Measurements from ENCODE around the gene SERAC1. TPM values are rescaled to one million over a fixed set of nuclear protein-coding genes. Genes with fewer than 3 reads are reported as not detected.

SERAC1 gene
- total RNA-seq, 1 donor from 2014 or later = 10.1 TPM

DNA sequence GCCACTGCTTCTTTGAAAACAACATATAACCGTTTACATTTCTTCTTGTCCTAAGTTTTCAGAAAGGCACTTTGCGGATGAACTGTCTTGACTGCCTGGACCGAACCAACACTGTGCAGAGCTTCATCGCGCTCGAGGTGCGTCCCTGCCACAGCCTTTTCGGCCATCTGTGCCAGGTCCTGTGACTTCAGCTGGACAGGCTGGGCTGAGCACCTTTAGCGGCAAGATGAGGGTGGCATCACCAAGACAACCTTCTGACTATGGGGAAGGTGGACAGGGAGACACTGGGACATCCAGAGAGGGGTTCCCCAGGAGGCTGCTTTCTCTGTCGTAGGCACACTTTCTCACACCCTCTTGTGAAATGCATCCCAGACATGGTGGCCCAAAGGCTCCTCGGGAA lies 104.3 kb downstream of the SERAC1 start:
- H3K36me3 ChIP-seq = peaks cover 0 to 11% of the 10 kb centered on the region in 2 donors
- TF ChIP-seq POLR2AphosphoS5 (IDR thresholded peaks at IDR 0.05; ENCODE audit: insufficient read depth in 1 of 2, low read depth in 1 of 2) (no peak), POLR2A (IDR thresholded peaks at IDR 0.05) (no peak)
- TF ChIP-seq, protein P1, sequence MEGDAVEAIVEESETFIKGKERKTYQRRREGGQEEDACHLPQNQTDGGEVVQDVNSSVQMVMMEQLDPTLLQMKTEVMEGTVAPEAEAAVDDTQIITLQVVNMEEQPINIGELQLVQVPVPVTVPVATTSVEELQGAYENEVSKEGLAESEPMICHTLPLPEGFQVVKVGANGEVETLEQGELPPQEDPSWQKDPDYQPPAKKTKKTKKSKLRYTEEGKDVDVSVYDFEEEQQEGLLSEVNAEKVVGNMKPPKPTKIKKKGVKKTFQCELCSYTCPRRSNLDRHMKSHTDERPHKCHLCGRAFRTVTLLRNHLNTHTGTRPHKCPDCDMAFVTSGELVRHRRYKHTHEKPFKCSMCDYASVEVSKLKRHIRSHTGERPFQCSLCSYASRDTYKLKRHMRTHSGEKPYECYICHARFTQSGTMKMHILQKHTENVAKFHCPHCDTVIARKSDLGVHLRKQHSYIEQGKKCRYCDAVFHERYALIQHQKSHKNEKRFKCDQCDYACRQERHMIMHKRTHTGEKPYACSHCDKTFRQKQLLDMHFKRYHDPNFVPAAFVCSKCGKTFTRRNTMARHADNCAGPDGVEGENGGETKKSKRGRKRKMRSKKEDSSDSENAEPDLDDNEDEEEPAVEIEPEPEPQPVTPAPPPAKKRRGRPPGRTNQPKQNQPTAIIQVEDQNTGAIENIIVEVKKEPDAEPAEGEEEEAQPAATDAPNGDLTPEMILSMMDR (IDR thresholded peaks at IDR 0.05) = no peak
- H3K27ac ChIP-seq = no peak overlapping the region
- peaks cover 30% of the 10 kb centered on the region for H3K4me1 ChIP-seq
- H3K4me3 ChIP-seq = no peak overlapping the region
- no peaks in the 10 kb centered on the region for H3K9me3 ChIP-seq
- H3K27me3 ChIP-seq = no peaks in the 10 kb centered on the region
- no peak for DNase-seq (ENCODE audit: extremely low spot score in 2 of 2)
- intact Hi-C loops (cut with DNase I) = no loop called here

DNA sequence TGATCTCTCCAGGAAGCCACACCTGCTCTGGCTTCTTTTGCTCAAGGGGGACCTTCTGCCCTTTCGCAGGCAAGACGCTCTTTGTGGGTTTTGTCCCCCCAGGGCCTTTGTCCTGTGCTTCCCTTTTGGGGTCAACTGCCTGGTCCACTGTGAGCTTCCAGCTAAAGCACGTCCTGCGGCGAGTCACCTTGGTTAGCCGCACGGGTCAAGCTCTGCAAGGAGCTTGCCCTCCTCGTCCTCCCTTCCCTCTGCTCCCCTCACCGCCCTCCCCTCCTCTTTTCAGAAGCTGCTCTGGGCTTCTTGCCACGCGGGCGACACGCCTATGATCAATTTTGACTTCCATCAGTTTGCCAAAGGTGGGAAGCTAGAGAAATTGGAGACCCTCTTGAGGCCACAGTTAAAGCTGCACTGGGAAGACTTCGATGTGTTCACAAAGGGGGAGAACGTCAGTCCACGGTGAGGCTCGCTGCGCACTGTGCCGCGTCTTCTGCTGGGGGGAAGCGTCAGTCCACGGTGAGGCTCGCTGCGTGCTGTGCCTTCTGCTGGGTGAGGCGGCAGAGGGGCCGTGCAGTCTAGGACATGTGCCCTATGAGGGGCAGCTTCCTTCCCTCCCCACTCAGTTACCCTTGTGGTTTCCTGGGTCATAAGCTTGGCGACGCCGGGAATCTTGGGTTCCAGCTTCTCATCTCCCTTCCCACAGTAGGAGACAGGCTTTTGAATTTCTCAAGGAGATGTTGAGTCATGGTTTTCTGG lies 106.2 kb downstream of the SERAC1 start:
- DNase-seq (ENCODE audit: extremely low spot score in 2 of 2) = no peak
- Histone ChIP-seq H3K36me3 (peaks cover 0 to 11% of the 10 kb centered on the region in 2 donors), H3K4me3 (no peak overlapping the region), H3K27ac (peak overlapping the region; percentile 78), H3K9me3 (no peaks in the 10 kb centered on the region), H3K27me3 (no peaks in the 10 kb centered on the region), H3K4me1 (peaks cover 32% of the 10 kb centered on the region)
- no peak for TF ChIP-seq POLR2AphosphoS5 (IDR thresholded peaks at IDR 0.05; ENCODE audit: insufficient read depth in 1 of 2, low read depth in 1 of 2)
- TF ChIP-seq, protein P1 (IDR thresholded peaks at IDR 0.05) = no peak
- no peak for TF ChIP-seq POLR2A (IDR thresholded peaks at IDR 0.05)
- intact Hi-C loops (cut with DNase I) = no loop called here

DNA sequence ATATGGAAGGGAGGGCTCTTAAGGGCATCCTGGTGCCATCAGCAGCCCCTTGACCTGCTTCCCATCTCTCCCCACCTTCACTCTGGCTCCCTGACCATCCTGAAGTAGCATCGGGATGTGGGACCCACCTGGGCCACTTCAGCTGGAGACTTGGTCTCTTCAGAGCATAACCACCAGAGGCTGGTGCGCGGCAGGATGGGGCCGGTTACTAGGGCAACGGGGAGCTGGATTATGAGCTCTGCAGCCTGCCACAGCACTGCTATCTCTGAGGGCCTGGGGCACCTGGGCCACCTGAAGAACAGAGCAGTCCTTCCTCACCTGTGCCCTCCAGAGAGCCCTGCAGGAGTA lies 106.7 kb downstream of the SERAC1 start:
- peaks cover 0 to 11% of the 10 kb centered on the region in 2 donors for H3K36me3 ChIP-seq
- peak overlapping the region; percentile 78 for H3K27ac ChIP-seq

GRCh38 chr6:158060455-158061360 lies 107.4 kb downstream of the SERAC1 start:
- peak overlapping the region in 1 of 2 donors; percentile 19 for H3K4me3 ChIP-seq
- no peak for DNase-seq (ENCODE audit: extremely low spot score in 2 of 2)
- peaks cover 0 to 11% of the 10 kb centered on the region in 2 donors for H3K36me3 ChIP-seq
- peak; percentile 48 to 91 for TF ChIP-seq POLR2AphosphoS5 (IDR thresholded peaks at IDR 0.05; ENCODE audit: insufficient read depth in 1 of 2, low read depth in 1 of 2)
- TF ChIP-seq, protein P1 (IDR thresholded peaks at IDR 0.05) = no peak
- TF ChIP-seq POLR2A (IDR thresholded peaks at IDR 0.05) = no peak
- peak overlapping the region; percentile 78 for H3K27ac ChIP-seq
- peaks cover 32% of the 10 kb centered on the region for H3K4me1 ChIP-seq
- H3K27me3 ChIP-seq = no peaks in the 10 kb centered on the region
- intact Hi-C loops (cut with DNase I) = no loop called here
- no peaks in the 10 kb centered on the region for H3K9me3 ChIP-seq

More for the DNA sequence above, 106.7 kb downstream of the SERAC1 start:
- Histone ChIP-seq H3K9me3 (no peaks in the 10 kb centered on the region), H3K4me1 (peaks cover 32% of the 10 kb centered on the region), H3K4me3 (no peak overlapping the region), H3K27me3 (no peaks in the 10 kb centered on the region)
- no peak for DNase-seq (ENCODE audit: extremely low spot score in 2 of 2)
- intact Hi-C loops (cut with DNase I) = no loop called here
- no peak for TF ChIP-seq POLR2A (IDR thresholded peaks at IDR 0.05)
- TF ChIP-seq, protein P1 (IDR thresholded peaks at IDR 0.05) = no peak
- TF ChIP-seq POLR2AphosphoS5 (IDR thresholded peaks at IDR 0.05; ENCODE audit: insufficient read depth in 1 of 2, low read depth in 1 of 2) = no peak

Other genes starting within 250 kb of the SERAC1 start
- gene SYNJ2, start 186.4 kb downstream of the SERAC1 start, total RNA-seq = 8.3 TPM
- gene GTF2H5, start 88 bp upstream of the SERAC1 start, total RNA-seq = 2.5 TPM
- 79.8 TPM for gene TULP4, start 144.2 kb upstream of the SERAC1 start, total RNA-seq